ENCODE data around the gene ENTHD1. TPM values are rescaled to one million over a fixed set of nuclear protein-coding genes. Genes with fewer than 3 reads are reported as not detected.

The ENTHD1 gene
- polyA plus RNA-seq, 1 donor from 2014 or later: not detected

GRCh38 chr22:39942439-39943230 lies 49.1 kb upstream of the ENTHD1 start:
- no peaks in the 10 kb centered on the region for H3K9me3 ChIP-seq (ENCODE audit: low read length)
- H3K9me2 ChIP-seq (ENCODE audit: insufficient read depth, low read length): no peaks in the 10 kb centered on the region
- no peak overlapping the region for H3K27ac ChIP-seq (ENCODE audit: low read length)
- no peaks in the 10 kb centered on the region for H4K20me1 ChIP-seq (ENCODE audit: insufficient read depth)
- H3K27me3 ChIP-seq (ENCODE audit: insufficient read depth, low read depth, low read length): no peaks in the 10 kb centered on the region
- no peak overlapping the region for H3K9ac ChIP-seq (ENCODE audit: low read length)
- H3F3A ChIP-seq (ENCODE audit: insufficient read depth, low read length, poor library complexity, severe bottlenecking): no peaks in the 10 kb centered on the region
- H3K4me3 ChIP-seq (ENCODE audit: low read length): no peak overlapping the region
- H2AFZ ChIP-seq (ENCODE audit: low read depth, low read length): no peak overlapping the region
- H3K4me2 ChIP-seq (ENCODE audit: low read length): no peak overlapping the region
- no peaks in the 10 kb centered on the region for H3K36me3 ChIP-seq (ENCODE audit: insufficient read depth, low read length)
- TF ChIP-seq RAD21 (conservative IDR thresholded peaks at IDR 0.05) (no peak), EZH2 (IDR thresholded peaks at IDR 0.05; ENCODE audit: borderline replicate concordance, insufficient read depth, low read length, poor library complexity, severe bottlenecking) (no peak), REST (IDR thresholded peaks at IDR 0.05; ENCODE audit: borderline replicate concordance) (no peak), CTCF (IDR thresholded peaks at IDR 0.05; ENCODE audit: poor library complexity, severe bottlenecking) (no peak), POLR2AphosphoS5 (IDR thresholded peaks at IDR 0.05) (no peak), MXI1 (conservative IDR thresholded peaks at IDR 0.05; ENCODE audit: poor library complexity, severe bottlenecking) (no peak), TAF1 (IDR thresholded peaks at IDR 0.05; ENCODE audit: low read depth) (no peak), EP300 (conservative IDR thresholded peaks at IDR 0.05; ENCODE audit: poor library complexity, severe bottlenecking) (no peak), SMC3 (conservative IDR thresholded peaks at IDR 0.05; ENCODE audit: poor library complexity) (no peak)
- H3K79me2 ChIP-seq (replicated peaks; ENCODE audit: insufficient read depth, low read length): no peaks in the 10 kb centered on the region

GRCh38 chr22:39941601-39942000 lies 48.0 kb upstream of the ENTHD1 start:
- no peaks in the 10 kb centered on the region for H3K79me2 ChIP-seq (replicated peaks; ENCODE audit: insufficient read depth, low read length)
- H2AFZ ChIP-seq (ENCODE audit: low read depth, low read length): no peak overlapping the region
- no peaks in the 10 kb centered on the region for H3K36me3 ChIP-seq (ENCODE audit: insufficient read depth, low read length)
- TF ChIP-seq SMC3 (conservative IDR thresholded peaks at IDR 0.05; ENCODE audit: poor library complexity): no peak
- TF ChIP-seq REST (IDR thresholded peaks at IDR 0.05; ENCODE audit: borderline replicate concordance): no peak
- TF ChIP-seq EP300 (conservative IDR thresholded peaks at IDR 0.05; ENCODE audit: poor library complexity, severe bottlenecking): no peak
- no peak for TF ChIP-seq POLR2AphosphoS5 (IDR thresholded peaks at IDR 0.05)
- no peak for TF ChIP-seq EZH2 (IDR thresholded peaks at IDR 0.05; ENCODE audit: borderline replicate concordance, insufficient read depth, low read length, poor library complexity, severe bottlenecking)
- no peak for TF ChIP-seq RAD21 (conservative IDR thresholded peaks at IDR 0.05)
- no peak for TF ChIP-seq CTCF (IDR thresholded peaks at IDR 0.05; ENCODE audit: poor library complexity, severe bottlenecking)
- TF ChIP-seq TAF1 (IDR thresholded peaks at IDR 0.05; ENCODE audit: low read depth): no peak
- no peak for TF ChIP-seq MXI1 (conservative IDR thresholded peaks at IDR 0.05; ENCODE audit: poor library complexity, severe bottlenecking)
- no peak overlapping the region for H3K27ac ChIP-seq (ENCODE audit: low read length)
- H3K9ac ChIP-seq (ENCODE audit: low read length): no peak overlapping the region
- no peak overlapping the region for H3K4me3 ChIP-seq (ENCODE audit: low read length)
- no peaks in the 10 kb centered on the region for H3K9me3 ChIP-seq (ENCODE audit: low read length)
- H3K4me2 ChIP-seq (ENCODE audit: low read length): no peak overlapping the region
- no peaks in the 10 kb centered on the region for H3K27me3 ChIP-seq (ENCODE audit: insufficient read depth, low read depth, low read length)
- no peaks in the 10 kb centered on the region for H3K9me2 ChIP-seq (ENCODE audit: insufficient read depth, low read length)
- H4K20me1 ChIP-seq (ENCODE audit: insufficient read depth): no peaks in the 10 kb centered on the region
- no peaks in the 10 kb centered on the region for H3F3A ChIP-seq (ENCODE audit: insufficient read depth, low read length, poor library complexity, severe bottlenecking)
